T-helper 2 cell treated with Interferon-gamma antibody and Interleukin-4, amounts not matched to agents 100 ng/mL and 5 ng/mL, for 36 hours (primary cell): ENCODE data around the gene LAPTM5. TPM values are rescaled to one million over a fixed set of nuclear protein-coding genes. Genes with fewer than 3 reads are reported as not detected.
"Not testable (repeated sequence)": the region's sequence is repeated elsewhere in the genome, so short reads cannot be mapped to it uniquely, and the experiment has no call there.

ENCODE experiments used
- intact Hi-C: fragments of 100-400 bp; cut with micrococcal nuclease; formaldehyde crosslinking; loops from one replicate; pipeline ENCODE4 v1.15.1; 2023
- total RNA-seq: library from RNA; stranded (reverse); gene quantifications from 2 replicates; pipeline ENCODE4 v1.2.3, GENCODE V29; 2022

LAPTM5 gene
- total RNA-seq, 1 donor from 2014 or later = 381 TPM

DNA sequence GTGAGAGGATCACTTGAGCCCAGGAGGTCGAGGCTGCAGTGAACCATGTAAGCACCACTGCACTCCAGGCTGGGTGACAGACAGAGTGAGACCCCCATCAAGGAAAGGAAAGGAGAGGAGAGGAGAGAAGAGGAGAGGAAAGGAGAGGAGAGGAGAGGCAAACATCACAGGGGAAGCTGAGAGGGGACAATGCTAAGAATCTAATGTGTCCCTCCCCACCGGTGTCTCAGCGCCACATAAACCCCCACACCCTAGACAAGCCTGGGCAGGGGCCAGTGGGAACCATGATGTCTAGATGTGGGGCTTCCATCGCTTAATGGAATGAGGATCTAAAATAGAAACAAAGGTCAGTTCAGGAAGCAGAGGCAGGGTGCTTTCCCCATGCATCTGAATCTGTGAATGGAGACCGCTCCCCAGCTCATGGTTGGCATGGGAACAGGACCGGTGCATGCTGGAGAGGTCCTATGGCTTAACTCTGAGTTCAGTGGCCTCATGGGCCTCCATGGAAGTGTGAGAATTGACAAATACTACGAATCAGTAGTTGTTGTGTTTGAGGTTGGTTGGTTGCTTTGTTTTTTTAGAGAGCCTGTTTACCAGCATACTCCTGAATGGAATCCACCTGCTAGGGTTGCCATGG lies 16.3 kb upstream of the LAPTM5 start:
- intact Hi-C loops = no loop called here

DNA sequence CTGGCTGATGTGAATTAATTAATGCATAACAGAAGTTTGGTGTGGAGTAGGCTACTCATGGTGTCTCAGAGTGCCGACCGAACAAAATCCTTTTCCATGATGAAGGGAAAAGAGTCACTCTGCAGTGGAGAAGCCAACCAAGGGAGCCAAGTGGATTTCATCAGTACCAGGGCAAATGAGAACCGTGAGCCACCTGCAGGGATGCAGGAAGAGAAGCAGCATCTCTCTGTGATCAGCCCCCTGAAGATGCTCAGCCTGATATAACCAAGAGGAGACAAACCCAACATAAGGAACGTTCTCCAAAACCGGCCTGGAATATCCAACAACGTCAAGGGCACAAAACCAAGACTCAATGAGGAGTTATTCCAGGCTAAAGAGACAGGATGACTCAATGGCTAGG lies 13.4 kb upstream of the LAPTM5 start:
- intact Hi-C loops = no loop called here

DNA sequence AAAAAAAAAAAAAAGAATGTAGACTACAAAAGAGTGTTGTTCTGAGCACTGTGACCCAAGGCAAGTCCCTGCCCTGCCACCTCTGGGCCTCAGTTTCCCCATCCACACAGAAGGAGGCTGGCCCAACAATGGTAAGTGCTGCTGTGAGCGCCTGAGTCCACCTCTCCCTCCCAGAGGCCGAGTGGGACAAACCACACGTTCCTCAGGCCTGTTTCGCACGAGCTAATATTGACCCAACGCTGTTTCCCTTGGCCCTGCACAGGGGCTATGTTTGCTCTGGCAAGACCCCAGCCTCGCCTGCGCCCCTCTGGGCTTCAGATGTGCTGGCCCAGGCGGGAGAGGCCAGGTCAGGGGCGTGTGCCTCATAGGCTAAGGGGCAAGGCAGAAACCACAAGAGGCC lies 12.6 kb upstream of the LAPTM5 start:
- intact Hi-C loops = no loop called here

DNA sequence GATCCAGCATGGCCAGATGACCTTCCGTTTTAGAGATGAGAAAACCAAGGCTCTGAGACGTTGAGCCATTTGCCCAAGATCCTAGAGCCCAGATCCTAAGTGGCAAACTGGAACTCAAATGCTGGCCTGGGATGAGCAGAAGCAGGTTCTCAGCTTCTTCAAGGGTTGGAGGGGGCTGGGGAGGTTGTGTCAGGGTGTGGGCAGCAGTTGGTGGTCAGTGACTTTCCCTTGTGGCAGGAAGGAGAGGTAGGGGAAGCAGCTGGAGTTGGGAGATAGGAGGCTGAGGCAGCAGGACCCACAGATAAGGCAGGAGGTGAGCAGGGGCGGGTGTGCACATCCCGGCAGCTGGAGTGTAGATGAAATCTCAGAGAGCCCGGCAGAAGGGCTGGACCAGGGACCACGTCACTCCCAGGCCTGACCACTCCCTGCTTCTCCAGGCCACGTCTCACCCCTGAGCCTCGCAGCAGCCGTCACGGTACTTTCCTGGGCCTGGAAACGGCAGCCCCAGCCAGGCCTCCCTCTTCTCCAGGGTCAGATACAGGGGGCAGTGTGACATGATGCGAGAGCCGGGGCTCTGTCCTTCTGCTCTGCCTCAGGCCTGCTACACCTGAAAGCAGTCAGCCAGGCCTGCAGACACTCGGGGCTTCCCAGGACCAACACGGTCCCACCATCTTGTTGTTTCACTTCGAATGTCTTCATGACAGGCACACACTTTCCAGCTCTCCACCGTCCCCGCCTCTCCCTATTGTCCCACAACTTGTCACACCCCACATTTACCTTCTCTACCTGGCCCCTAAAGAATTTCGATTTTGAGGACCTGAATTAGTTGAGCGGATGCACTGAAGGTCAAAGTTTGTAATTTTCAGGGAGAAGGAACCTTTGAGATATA lies 11.5 kb upstream of the LAPTM5 start:
- intact Hi-C loops = no loop called here

DNA sequence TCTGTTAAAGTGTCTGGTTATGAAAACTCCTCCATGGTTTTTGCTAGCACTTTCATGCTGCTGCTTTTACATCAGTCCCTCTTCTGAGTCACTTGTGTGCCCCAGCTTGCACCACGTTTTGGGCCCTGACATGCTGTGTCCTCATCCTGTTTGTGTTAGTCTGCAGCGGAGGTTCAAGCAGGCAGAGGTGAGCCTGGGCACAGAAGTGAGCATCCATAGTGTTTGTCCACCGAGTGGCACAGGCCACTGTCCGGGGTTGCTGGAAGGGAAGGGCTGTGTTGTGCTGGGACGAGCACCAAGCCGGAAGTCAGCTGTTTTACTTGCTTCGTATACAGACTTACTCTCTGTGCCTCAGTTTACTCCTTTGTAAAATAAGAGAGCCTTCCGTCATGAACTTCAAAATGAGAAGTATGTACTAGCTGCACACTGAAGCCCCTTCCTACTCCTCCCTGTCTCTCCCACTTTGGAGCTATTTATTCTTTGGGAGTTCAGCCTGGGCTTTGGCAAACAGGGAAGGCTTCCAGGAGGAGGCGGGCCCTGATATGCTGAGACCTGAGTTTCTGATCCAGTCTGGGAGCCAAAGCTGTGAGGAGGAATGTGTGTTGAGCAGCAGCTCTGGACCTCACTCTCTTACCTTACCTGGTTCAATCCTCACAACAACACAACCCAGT lies 10.7 kb upstream of the LAPTM5 start:
- intact Hi-C loops = no loop called here

DNA sequence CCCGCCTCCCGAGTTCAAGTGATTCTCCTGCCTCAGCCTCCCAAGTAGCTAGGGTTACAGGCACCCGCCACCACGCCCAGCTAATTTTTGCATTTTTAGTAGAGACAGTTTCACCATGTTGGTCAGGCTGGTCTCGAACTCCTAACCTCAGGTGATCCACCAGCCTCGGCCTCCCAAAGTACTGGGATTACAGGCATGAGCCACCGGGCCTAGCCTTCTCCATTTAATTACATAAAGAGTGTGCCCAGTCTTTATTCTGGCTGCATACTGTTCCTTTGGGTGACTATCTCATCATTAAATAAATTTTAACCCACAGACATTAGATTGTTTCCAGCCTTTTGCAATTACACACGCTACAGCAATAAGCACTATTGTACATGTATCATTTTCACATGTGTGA lies 9.4 kb upstream of the LAPTM5 start:
- intact Hi-C loops = not testable (repeated sequence)

DNA sequence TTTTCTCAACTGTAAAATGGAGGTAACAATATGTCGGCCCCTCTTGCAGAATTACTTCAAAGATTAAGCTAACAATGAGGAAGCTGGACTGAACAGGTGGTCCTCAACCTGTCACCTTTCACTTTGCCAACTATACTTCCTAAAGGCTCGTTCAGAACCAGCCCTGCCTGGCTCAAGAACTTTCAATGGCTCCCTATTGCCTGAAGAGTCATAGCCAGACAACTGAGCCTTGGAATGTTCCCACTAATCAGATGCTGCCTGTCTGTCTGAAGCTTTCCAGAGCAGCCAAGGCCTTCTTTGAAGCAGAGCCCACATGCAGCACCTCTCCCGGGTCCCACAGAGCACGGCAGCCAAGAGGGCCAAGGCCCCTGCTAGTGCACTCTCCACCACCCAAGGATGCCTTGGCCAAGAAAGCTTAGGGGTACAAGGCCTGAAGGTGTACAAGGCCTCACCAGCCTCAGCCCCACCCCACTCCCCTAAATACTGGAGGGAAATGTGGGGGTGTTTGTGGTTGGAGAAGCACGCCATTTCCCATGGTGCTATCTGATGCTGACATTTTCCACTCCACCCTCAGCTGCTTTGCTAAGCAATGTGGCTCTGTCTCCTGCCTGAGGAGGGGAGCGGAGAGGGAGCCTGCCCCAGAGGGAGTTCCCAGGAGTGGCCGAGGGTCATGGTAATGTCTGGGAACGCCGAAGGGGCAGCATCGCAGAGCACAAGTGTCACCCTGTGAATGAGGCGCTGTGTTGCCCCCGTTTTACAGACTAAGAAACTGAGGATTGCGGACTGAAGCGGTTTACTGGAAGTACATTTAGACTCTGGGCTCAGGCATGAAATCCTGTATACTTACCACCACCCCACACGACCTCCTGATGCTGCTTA lies 8.2 kb upstream of the LAPTM5 start:
- intact Hi-C loops = no loop called here

DNA sequence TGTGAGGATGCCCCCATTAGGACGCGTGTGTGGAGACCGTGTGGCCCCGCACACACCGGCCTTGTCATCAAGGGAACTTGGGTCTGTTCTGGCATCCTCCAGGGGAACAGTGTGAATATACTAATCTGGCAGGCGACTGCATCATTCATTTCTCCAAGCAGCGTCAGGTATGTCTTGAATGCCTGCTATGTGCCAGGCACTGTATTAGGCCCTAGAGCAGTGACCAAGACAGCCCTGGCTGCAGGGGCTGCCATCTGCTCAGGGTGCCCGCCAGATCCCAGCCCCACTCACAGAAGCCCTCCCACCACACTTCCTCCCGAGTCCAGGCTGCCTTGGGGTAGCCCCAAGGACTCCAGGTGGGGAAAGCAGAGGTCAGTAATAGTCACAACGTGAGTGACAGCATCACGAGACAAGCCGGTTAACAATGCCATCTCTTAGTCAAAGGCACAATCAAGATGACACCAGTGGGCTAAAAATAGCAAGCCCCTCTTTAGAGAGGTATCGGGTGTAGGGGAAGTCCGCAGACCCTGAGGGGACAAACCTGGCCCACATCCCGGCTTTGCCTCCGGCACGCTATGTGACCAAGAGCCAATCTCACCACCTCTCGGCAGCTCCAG lies 7.5 kb upstream of the LAPTM5 start:
- intact Hi-C loops = no loop called here

DNA sequence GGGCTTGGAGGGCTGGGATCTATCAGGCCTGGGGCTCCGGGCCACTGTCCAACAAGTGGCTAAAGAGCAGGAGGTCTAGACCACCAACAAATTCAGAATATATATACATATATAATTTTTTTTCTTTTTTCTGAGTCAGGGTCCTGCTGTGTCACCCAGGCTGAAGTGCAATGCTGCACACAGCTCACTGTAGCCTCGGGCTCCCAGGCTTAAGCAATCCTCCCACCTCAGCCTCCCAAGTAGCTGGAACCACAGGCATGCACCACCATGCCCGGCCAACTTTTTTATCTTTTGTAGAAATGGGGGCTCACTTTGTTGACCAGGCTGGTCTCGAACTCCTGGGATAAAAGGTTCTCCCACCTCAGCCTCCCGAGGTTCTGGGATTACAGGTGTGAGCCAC lies 6.8 kb upstream of the LAPTM5 start:
- intact Hi-C loops = no loop called here

DNA sequence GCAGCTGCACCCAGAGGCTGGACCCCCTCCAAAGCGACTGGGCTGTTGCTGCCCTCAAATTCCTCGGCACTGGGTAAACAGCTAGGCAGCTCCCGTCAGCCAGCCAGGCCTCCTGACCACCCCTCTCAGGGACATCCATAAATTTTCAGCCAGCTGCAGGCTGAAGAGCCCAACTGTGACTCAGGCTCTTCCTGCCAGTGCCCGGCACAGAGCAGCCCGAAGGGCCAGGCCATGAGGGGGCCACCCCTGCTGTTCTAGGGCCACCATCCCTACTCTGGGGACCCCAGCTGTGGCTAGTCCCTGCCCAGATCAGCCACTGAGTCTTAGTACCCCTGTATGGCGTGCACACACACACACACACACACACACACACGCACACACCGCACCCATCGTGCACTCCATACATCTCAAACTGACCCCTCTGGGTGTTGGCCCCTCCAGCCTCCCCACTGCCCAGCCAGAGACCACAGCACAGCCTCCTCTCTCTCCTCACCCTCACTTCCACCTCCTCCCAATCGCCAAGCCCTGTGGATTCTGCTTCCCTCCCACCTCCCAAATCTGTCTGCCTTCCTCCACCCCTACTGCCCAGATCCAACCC lies 6.2 kb upstream of the LAPTM5 start:
- intact Hi-C loops = no loop called here

DNA sequence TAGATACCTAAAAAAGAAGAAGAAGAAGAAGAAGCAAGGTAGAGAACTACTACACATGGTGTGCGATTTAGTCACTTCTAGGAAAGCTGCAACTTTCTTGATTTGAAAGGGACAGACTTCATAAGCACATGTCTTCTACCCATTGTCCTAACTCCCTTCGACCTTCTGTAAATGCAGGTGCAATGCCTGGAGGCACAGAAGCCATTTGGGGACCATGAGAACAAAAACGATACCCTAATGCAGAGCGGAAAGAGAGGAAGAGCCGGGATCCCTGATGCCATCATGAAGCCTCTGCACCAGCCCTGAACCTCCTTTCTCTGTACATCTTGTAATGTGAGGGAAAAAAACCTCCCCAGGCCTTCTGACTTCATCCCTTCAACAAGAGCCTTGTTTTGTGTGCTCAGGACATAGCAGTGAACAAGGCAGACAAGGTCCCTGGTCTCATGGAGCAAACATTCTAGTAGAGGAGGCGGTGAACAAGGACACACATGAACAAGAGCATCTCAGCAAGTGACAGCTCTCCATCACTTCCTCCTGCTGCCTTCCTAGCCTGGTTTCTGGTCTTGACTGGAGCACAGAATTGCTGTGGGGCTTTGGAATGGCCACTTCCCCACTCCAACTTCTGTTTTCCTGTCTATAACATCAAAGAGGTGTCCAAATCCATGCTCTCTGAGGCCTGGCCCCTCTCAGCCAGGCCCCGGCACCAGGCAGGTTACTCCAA lies 5.5 kb upstream of the LAPTM5 start:
- intact Hi-C loops = no loop called here

DNA sequence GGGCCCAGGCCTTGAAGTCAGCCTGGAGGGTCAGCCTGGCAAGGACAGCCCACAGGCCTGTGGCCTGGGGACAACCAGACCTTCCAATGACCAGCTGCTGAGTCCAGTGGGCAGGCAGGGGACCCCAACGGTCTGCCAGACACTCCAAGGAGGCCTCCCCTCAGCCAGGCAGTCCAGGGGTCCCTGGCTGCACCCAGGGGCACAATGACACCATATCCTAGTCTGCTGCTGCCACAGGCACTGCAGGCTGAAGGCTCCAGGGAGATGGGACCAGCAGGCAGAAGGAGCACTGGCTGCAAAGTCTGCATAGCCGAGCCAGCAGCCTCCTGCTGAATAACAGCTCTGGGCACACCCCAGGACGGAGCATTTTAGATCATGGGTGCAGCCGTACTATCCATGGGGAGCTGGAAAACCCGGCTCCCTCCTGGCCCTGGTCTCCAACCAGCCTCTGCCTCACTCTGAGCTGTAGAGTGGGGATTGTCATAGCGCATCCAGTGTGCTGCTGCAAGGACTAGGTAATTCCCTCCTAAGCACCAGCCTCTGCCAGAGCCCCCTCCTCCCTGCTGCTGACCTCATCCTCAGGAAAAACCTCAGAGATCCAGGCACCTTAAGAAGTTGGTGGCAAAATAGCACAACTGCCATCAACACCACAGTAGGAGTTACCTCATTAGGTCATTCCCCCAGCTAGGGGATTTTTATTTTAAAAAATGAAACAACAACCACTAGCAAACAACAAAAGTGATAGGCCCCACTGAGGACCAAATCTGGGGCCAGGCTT lies 4.8 kb upstream of the LAPTM5 start:
- intact Hi-C loops = no loop called here

DNA sequence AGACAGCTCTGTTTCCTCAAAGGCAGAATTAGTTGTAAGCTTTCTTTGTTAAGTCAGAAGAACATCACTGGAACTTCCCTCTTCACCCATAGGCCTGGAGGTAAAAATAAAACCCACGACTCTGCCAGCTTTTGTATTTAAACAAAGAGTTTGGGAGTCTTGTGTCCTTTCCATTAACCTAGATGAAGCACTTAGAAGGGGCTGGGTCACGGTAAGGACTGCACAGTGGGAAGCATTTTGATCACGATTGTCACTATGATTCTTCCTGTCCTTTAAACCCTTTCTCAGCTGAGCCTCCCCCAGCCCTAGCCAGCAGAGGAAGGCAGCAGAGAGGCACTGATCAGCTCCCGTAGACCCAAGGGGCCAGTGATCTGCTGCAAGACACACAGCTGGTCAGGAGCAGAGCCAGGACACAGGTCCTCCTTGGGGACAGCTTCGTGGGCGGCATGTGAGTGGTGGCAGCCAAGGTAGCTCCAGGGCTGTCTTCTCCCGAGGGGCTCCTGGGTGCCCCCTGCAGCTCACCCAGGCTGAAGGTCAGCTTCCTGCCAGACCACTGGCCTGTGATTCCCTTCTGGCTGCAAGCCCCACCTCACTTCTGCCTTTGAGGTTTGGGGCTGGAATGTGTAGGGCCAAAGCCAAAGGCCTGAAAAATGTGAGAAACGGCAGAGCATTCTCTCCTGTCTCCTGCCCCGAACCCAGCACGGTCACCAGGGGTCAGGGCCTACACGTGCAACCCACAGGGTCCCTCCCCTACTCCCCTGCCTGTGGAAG lies 4.0 kb upstream of the LAPTM5 start:
- intact Hi-C loops = no loop called here

DNA sequence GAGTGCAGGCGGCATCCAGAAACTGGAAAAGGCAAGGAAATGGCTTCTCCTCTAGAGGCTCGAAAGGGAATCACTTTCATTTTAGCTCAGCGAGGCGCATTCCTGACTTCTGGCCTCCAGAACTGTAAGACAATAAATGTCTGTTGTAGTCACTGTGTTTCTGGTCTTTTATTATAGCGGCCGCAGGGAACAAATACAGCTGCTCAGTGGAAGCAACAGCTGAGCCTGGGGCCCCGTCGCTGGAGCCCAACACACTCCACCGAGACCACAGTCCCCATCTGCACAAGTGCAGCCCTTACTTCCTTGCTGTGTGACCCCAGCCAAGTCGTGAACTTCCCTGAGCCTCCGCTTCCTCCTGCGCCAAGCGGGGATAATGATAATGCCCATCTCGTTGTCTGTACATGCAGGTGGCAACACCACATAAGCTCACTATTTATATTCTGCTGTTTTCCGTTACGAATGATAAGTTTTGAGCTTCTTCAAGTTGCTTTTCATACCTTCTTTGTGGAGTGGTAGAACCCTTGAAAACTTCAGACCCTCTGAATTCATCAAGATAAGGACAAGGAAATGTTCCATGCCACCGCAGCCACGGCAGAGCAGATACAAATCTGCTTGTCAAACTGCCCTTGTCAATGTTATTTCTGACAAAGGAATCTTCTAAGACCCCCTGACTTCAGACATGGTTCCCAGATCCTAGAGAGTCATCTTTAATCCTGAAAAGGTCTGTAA lies 3.2 kb upstream of the LAPTM5 start:
- intact Hi-C loops = no loop called here

DNA sequence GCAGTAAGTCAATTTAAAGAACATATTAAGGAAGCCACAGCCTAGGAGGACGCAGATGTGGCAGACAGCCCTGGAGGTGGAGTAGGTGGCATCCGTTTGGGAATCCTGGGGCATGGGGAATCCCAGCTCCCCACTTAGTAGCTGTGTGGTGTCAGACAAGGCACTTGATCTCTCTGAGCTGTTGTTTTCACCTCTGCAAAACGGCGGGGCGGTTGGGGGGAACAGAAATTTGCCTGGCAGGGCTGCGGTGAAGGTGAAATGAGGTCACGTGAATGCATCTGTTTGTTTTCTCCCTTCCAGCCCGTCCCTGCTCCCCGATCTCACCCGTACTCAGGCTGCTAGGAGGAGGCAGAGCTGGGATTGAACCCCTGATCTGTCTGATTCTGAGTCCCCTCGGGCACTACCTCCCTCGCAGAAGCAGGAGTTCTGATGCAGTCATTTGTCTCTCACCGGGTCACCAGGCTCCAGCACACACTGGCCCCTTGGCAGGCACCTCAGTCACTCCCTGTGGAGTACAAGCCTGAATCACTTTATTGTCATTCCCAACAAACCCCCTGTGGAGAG lies 2.2 kb upstream of the LAPTM5 start:
- intact Hi-C loops = loop anchor here (10.0 kb wide), 1 partner anchor 305 kb away; the partner anchor contains the start of gene PUM1

DNA sequence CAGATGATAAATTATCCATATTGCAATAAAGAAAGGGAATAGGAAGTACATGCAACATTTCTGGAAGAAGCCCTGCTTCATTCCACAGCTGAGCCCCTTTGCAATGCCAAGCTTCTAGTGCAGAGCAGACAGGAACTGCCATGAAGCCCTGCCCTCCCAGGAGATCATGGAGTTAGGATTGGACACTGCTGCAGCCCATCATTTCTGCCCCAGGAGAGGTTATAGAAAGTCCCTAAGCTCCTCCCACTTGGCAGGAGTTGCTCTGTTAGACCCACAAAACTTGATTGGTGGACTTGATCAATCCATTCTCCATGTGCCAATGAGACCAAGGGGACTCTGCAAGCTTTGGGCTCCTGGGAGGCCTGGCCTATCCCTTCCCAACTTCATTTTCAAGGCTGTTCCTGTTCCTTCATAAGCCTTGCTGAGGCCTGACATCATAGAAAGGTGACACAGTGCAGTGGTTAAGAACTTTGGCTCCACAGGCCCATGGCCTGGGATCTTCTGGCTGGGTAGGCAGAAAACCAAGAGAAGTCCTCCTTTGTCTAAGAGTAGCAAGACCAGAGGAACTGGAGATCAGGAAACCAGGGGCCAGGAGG lies 1.3 kb upstream of the LAPTM5 start:
- intact Hi-C loops = loop anchor here (10.0 kb wide), 1 partner anchor 306 kb away; the partner anchor contains the start of gene PUM1
